HL-60 (cell line): Measurements from ENCODE around the gene CNOT9.

ENCODE experiments used
- REST ChIP-seq: IDR thresholded peaks from 2 replicates; pipeline ENCODE4 v1.6.1; 2012; ENCODE audit warnings: low read depth; ENCODE audit not compliant: insufficient replicate concordance
- TF ChIP-seq, protein P1 (sequence below): IDR thresholded peaks from one replicate; pipeline ENCODE4 v1.5.1; 2011; ENCODE audit warnings: low read length, control low read depth, inconsistent platforms; ENCODE audit not compliant: insufficient read depth

DNA sequence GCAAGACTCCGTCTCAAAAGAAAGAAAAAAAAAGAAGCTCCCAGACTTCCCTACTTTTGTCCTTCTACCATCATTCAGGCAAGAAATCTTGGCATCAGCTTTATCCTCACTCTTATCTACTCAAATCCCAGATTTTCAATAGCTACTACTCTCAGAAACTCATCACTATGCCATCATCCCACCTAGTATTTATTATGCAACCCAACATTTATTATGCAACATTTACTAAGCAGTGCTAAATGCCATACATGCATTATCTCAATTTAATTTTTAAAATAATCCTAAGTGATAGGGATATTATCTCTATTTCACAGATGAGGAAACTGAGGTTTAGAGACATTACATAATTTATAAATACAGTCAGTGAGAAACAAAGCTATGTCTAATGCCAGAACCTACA is 4.6 kb upstream of the CNOT9 start:
- TF ChIP-seq, protein P1, sequence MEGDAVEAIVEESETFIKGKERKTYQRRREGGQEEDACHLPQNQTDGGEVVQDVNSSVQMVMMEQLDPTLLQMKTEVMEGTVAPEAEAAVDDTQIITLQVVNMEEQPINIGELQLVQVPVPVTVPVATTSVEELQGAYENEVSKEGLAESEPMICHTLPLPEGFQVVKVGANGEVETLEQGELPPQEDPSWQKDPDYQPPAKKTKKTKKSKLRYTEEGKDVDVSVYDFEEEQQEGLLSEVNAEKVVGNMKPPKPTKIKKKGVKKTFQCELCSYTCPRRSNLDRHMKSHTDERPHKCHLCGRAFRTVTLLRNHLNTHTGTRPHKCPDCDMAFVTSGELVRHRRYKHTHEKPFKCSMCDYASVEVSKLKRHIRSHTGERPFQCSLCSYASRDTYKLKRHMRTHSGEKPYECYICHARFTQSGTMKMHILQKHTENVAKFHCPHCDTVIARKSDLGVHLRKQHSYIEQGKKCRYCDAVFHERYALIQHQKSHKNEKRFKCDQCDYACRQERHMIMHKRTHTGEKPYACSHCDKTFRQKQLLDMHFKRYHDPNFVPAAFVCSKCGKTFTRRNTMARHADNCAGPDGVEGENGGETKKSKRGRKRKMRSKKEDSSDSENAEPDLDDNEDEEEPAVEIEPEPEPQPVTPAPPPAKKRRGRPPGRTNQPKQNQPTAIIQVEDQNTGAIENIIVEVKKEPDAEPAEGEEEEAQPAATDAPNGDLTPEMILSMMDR = no peak
- no peak for TF ChIP-seq REST
